ENCODE measurements around the gene TFIP11.

Gene TFIP11

DNA sequence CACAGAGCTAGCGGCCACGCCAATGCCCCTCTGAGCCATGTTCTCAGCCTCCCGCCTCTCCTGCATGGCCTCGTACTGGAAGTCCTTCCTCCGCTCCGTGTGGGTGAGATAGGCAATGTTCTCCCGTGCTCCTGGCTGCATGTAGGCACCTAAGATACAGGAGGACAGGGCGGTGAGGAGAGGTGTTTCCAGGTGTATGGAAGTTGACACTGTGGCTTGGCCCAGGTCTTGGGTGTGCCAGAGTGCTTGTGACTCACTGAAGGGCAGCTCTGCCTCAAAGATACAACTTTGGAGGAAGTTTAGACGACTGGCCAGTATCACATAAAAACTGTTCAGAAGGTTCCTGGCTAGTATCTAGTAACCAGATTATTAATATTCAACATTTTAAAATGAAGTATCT is 20.1 kb downstream of the TFIP11 start:
- DNase-seq (ENCODE audit: extremely low read depth, low read depth), result no peak
- no peak for TF ChIP-seq CTCF (IDR thresholded peaks at IDR 0.05; ENCODE audit: low read depth, low read length)

DNA sequence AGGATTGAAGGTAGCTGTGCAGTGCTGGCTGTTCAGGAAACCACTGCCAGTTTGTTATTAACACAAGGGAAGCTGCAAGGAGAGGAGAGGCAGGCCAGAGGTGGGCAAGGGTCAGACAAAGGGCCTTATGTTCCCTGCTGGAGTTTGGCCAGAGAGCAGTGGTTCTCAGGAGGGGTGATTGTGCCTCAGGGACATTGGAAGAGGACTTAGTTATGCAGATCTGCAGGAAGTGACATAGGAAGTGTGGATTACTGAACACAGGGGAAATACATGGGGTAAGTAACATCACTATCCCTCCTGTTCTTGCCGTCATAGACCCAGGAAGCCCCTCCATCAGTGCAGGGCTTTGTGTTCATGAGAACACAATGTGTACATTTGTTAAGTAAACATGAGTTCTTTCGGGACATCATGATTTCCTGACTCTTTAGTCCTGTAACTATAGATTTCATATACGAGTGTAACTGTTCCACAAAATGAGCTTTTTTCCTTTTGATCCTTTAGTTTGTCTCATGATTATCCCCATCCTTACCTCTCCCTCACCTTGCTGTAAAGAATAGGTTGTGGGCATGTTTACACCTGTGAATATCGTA is 22.7 kb downstream of the TFIP11 start:
- TF ChIP-seq CTCF (IDR thresholded peaks at IDR 0.05; ENCODE audit: low read depth, low read length), result no peak
- DNase-seq (ENCODE audit: extremely low read depth, low read depth), result no peak

- no peak for TF ChIP-seq CTCF (IDR thresholded peaks at IDR 0.05; ENCODE audit: low read depth, low read length)
- DNase-seq (ENCODE audit: extremely low read depth, low read depth), result no peak
These were observed 24.3 kb downstream of the TFIP11 start for GRCh38 chr22:26487996-26488395.

- DNase-seq (ENCODE audit: extremely low read depth, low read depth), result no peak
- no peak for TF ChIP-seq CTCF (IDR thresholded peaks at IDR 0.05; ENCODE audit: low read depth, low read length)
These were observed 25.9 kb downstream of the TFIP11 start for GRCh38 chr22:26486394-26486793.

- DNase-seq (ENCODE audit: extremely low read depth, low read depth), result no peak
- no peak for TF ChIP-seq CTCF (IDR thresholded peaks at IDR 0.05; ENCODE audit: low read depth, low read length)
These were observed 26.4 kb downstream of the TFIP11 start for GRCh38 chr22:26485806-26486390.

- DNase-seq (ENCODE audit: extremely low read depth, low read depth), result no peak
- no peak for TF ChIP-seq CTCF (IDR thresholded peaks at IDR 0.05; ENCODE audit: low read depth, low read length)
These were observed 27.3 kb downstream of the TFIP11 start for GRCh38 chr22:26485013-26485412.

DNA sequence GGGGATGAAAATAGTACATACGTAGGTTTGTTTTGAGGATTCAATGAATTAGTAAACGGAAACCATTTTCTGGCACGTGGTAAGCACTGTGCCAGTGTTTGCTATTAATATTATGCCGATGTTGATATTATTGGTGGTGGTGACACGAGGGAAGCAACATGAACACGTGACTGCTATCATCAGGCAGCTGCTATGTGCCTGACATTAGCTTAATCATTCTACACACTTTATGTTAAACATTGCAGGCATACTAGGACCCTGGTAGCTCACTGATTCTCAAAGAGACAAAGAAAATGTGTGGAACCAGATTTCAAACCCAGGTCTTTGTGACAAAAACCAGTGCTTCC is 27.9 kb downstream of the TFIP11 start:
- no peak for DNase-seq (ENCODE audit: extremely low read depth, low read depth)
- no peak for TF ChIP-seq CTCF (IDR thresholded peaks at IDR 0.05; ENCODE audit: low read depth, low read length)

All from AG09319 (cell line).